GM23338 (cell line): Measurements from ENCODE around the gene FAM13C. TPM values are rescaled to one million over a fixed set of nuclear protein-coding genes. Genes with fewer than 3 reads are reported as not detected.

ENCODE experiments used
- ATAC-seq: fragments of 200-7000 bp; cut with Tn5 transposase; 3 replicates; pipeline ENCODE4 v1.9.1; 2020
- DNase-seq: peaks from one replicate; pipeline ENCODE4 v3.0.0-alpha.2; 2015; ENCODE audit warnings: low spot score
- H2AFZ ChIP-seq: fragments of 200-600 bp; sonication (generic); 2 replicates; pipeline ENCODE4 v1.8.0; 2016; ENCODE audit warnings: antibody characterized with exemption, mild to moderate bottlenecking, moderate library complexity
- H3F3A ChIP-seq: fragments of 200-600 bp; sonication (generic); replicated peaks from 2 replicates; pipeline ENCODE4 v1.8.0; 2017; ENCODE audit warnings: antibody characterized with exemption, mixed run types, low read depth
- H3K27ac ChIP-seq: fragments of 200-600 bp; sonication (generic); 2 replicates; pipeline ENCODE4 v1.6.1; 2016; ENCODE audit warnings: low read depth
- H3K27me3 ChIP-seq: fragments of 200-600 bp; sonication (generic); 2 replicates; pipeline ENCODE4 v1.8.0; 2016; ENCODE audit warnings: mild to moderate bottlenecking, mixed run types, moderate library complexity; ENCODE audit not compliant: insufficient read depth
- H3K36me3 ChIP-seq: fragments of 200-600 bp; sonication (generic); 2 replicates; pipeline ENCODE4 v1.8.0; 2016; ENCODE audit warnings: mild to moderate bottlenecking; ENCODE audit not compliant: insufficient read depth
- H3K4me1 ChIP-seq: fragments of 200-600 bp; sonication (generic); 2 replicates; pipeline ENCODE4 v1.8.0; 2016; ENCODE audit warnings: mild to moderate bottlenecking, moderate library complexity; ENCODE audit not compliant: insufficient read depth
- H3K4me2 ChIP-seq: fragments of 200-600 bp; sonication (generic); 2 replicates; pipeline ENCODE4 v1.7.1; 2017; ENCODE audit warnings: mixed run types
- H3K4me3 ChIP-seq: fragments of 200-600 bp; sonication (generic); 2 replicates; pipeline ENCODE4 v1.6.1; 2016; ENCODE audit warnings: mixed run types
- H3K79me2 ChIP-seq: fragments of 200-600 bp; sonication (generic); replicated peaks from 2 replicates; pipeline ENCODE4 v1.8.0; 2017; ENCODE audit warnings: mild to moderate bottlenecking; ENCODE audit not compliant: insufficient read depth
- H3K9me2 ChIP-seq: fragments of 200-600 bp; sonication (generic); 2 replicates; pipeline ENCODE4 v1.8.0; 2017; ENCODE audit not compliant: insufficient read depth
- H4K20me1 ChIP-seq: fragments of 200-600 bp; sonication (generic); replicated peaks from 2 replicates; pipeline ENCODE4 v1.8.0; 2017; ENCODE audit warnings: mild to moderate bottlenecking; ENCODE audit not compliant: insufficient read depth
- H3K27ac Mint-ChIP-seq: 2 replicates; pipeline ENCODE4 v1.8.0; 2020; ENCODE audit warnings: inconsistent platforms, mild to moderate bottlenecking, moderate library complexity, mixed read lengths
- H3K27me3 Mint-ChIP-seq: 3 replicates; pipeline ENCODE4 v1.8.0; 2022; ENCODE audit warnings: low read depth, mild to moderate bottlenecking, moderate library complexity, mixed read lengths, inconsistent platforms; ENCODE audit not compliant: insufficient read depth, poor library complexity
- H3K36me3 Mint-ChIP-seq: 3 replicates; pipeline ENCODE4 v1.8.0; 2021; ENCODE audit warnings: low read depth, mild to moderate bottlenecking, inconsistent platforms, moderate library complexity, mixed read lengths
- H3K4me1 Mint-ChIP-seq: 3 replicates; pipeline ENCODE4 v1.8.0; 2020; ENCODE audit warnings: mild to moderate bottlenecking, inconsistent platforms, mixed read lengths
- H3K4me3 Mint-ChIP-seq: 3 replicates; pipeline ENCODE4 v1.8.0; 2021; ENCODE audit warnings: moderate library complexity, mild to moderate bottlenecking, inconsistent platforms, mixed read lengths
- H3K9me3 Mint-ChIP-seq: 3 replicates; pipeline ENCODE4 v1.8.0; 2020; ENCODE audit warnings: moderate library complexity, mild to moderate bottlenecking, inconsistent platforms, mixed read lengths
- CREB1 ChIP-seq: fragments of 250-450 bp; sonication (Bioruptor Pico); IDR thresholded peaks from 2 replicates; pipeline ENCODE4 v1.5.0; 2020; ENCODE audit warnings: low read depth, mild to moderate bottlenecking, moderate library complexity
- EZH2 ChIP-seq: fragments of 200-600 bp; sonication (generic); IDR thresholded peaks from one replicate; pipeline ENCODE4 v1.8.0; 2017; ENCODE audit warnings: antibody characterized with exemption, mild to moderate bottlenecking, low read depth; ENCODE audit not compliant: unreplicated experiment
- EZH2phosphoT487 ChIP-seq: fragments of 200-600 bp; sonication (generic); IDR thresholded peaks from one replicate; pipeline ENCODE4 v1.8.1; 2018; ENCODE audit warnings: antibody characterized with exemption; ENCODE audit not compliant: unreplicated experiment
- JUNB ChIP-seq: IDR thresholded peaks from one replicate; pipeline ENCODE4 v1.6.1; 2016; ENCODE audit warnings: antibody characterized with exemption; ENCODE audit not compliant: unreplicated experiment
- NANOG ChIP-seq: IDR thresholded peaks from 2 replicates; pipeline ENCODE4 v1.6.1; 2016; ENCODE audit warnings: antibody characterized with exemption, borderline replicate concordance
- POLR2AphosphoS5 ChIP-seq: IDR thresholded peaks from 2 replicates; pipeline ENCODE4 v1.6.1; 2016; ENCODE audit warnings: antibody characterized with exemption, low read depth
- STAT1 ChIP-seq: IDR thresholded peaks from one replicate; pipeline ENCODE4 v1.6.1; 2016; ENCODE audit warnings: antibody characterized with exemption; ENCODE audit not compliant: unreplicated experiment
- ZNF114 ChIP-seq: fragments of 250-450 bp; sonication (Bioruptor Pico); IDR thresholded peaks from 2 replicates; pipeline ENCODE4 v1.5.0; 2020; ENCODE audit warnings: mild to moderate bottlenecking, moderate library complexity
- ZNF331 ChIP-seq: fragments of 250-450 bp; sonication (Bioruptor Pico); IDR thresholded peaks from 2 replicates; pipeline ENCODE4 v1.5.0; 2020; ENCODE audit warnings: low read depth, mild to moderate bottlenecking, moderate library complexity
- ZNF462 ChIP-seq: fragments of 250-450 bp; sonication (Bioruptor Pico); IDR thresholded peaks from 2 replicates; pipeline ENCODE4 v1.5.0; 2020; ENCODE audit warnings: mild to moderate bottlenecking, moderate library complexity
- polyA plus RNA-seq: library from polyadenylated mRNA; unstranded; fragments of >200 nt; fragmentation: Nextera tagmentation; extraction: Ambion mirVana; gene quantifications from 2 replicates; pipeline ENCODE4 v1.2.1, GENCODE V29; 2016
- total RNA-seq: library from RNA; depleted of rRNA; stranded (reverse); fragments of >200 nt; shearing (Covaris generic); gene quantifications from 2 replicates; pipeline ENCODE4 v1.2.3, GENCODE V29; 2014
- TF ChIP-seq, protein P1 (sequence below): IDR thresholded peaks from one replicate; pipeline ENCODE4 v1.6.1; 2018; ENCODE audit warnings: antibody characterized with exemption; ENCODE audit not compliant: unreplicated experiment
- TF ChIP-seq, protein P2 (sequence below): IDR thresholded peaks from 2 replicates; pipeline ENCODE4 v1.6.1; 2016; ENCODE audit warnings: antibody characterized with exemption
- TF ChIP-seq, protein P3 (sequence below), 2 experiments: fragments of 200-600 bp in 1 of 2; sonication (generic) in 1 of 2; conservative IDR thresholded peaks; 2 replicates each; pipeline versions ENCODE4 v1.5.1 to v1.6.1; 2016 to 2017; ENCODE audit warnings: antibody characterized with exemption in 2 of 2, low read depth in 2 of 2, mild to moderate bottlenecking in 2 of 2, moderate library complexity in 1 of 2

Gene FAM13C
- total and polyA plus RNA-seq, 2 experiments from 2014 or later, result 0.94 to 2.1 TPM

DNA sequence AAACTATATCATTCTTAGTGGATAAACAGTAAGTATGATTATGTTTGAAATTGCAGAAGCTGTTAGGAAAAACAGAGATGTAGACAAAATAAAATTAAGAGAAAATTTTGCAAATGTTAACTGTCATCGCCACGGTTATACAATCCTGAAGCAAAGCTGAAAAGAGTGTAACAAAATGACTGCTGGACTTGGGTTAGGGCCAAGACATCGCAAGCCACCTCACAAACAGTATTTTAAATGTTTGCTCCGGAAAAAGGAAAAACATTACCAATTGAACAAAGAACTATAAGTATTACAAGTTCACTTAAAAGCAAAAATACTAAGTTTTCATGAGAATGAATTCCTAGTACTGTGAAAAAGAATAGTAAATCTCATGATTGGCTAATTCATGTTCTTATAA lies 60.0 kb downstream of the FAM13C start:
- Histone ChIP-seq H3K4me2 (no peak overlapping the region), H4K20me1 (no peaks in the 10 kb centered on the region), H3K36me3 (no peaks in the 10 kb centered on the region), H3K79me2 (no peaks in the 10 kb centered on the region), H2AFZ (no peak overlapping the region), H3K4me1 (0 out of 2 replicates have a peak, but pooled peaks cover 7% of the 10 kb centered on the region), H3K27ac (no peak overlapping the region), H3K9me2 (peaks cover 4% of the 10 kb centered on the region; the same call in 1 of the 2 replicates), H3F3A (no peaks in the 10 kb centered on the region), H3K27me3 (no peaks in the 10 kb centered on the region), H3K4me3 (no peak overlapping the region)
- no peak for DNase-seq
- H3K4me1 Mint-ChIP-seq, result peaks cover 8% of the 10 kb centered on the region; the same call in 2 of the 3 replicates
- TF ChIP-seq NANOG (no peak), ZNF114 (no peak), CREB1 (no peak), EZH2 (no peak), STAT1 (no peak), ZNF331 (CRISPR knock-in tag) (no peak), POLR2AphosphoS5 (no peak), EZH2phosphoT487 (no peak), JUNB (no peak), ZNF462 (no peak)
- TF ChIP-seq, protein P1, sequence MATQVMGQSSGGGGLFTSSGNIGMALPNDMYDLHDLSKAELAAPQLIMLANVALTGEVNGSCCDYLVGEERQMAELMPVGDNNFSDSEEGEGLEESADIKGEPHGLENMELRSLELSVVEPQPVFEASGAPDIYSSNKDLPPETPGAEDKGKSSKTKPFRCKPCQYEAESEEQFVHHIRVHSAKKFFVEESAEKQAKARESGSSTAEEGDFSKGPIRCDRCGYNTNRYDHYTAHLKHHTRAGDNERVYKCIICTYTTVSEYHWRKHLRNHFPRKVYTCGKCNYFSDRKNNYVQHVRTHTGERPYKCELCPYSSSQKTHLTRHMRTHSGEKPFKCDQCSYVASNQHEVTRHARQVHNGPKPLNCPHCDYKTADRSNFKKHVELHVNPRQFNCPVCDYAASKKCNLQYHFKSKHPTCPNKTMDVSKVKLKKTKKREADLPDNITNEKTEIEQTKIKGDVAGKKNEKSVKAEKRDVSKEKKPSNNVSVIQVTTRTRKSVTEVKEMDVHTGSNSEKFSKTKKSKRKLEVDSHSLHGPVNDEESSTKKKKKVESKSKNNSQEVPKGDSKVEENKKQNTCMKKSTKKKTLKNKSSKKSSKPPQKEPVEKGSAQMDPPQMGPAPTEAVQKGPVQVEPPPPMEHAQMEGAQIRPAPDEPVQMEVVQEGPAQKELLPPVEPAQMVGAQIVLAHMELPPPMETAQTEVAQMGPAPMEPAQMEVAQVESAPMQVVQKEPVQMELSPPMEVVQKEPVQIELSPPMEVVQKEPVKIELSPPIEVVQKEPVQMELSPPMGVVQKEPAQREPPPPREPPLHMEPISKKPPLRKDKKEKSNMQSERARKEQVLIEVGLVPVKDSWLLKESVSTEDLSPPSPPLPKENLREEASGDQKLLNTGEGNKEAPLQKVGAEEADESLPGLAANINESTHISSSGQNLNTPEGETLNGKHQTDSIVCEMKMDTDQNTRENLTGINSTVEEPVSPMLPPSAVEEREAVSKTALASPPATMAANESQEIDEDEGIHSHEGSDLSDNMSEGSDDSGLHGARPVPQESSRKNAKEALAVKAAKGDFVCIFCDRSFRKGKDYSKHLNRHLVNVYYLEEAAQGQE, result no peak
- TF ChIP-seq, protein P2, sequence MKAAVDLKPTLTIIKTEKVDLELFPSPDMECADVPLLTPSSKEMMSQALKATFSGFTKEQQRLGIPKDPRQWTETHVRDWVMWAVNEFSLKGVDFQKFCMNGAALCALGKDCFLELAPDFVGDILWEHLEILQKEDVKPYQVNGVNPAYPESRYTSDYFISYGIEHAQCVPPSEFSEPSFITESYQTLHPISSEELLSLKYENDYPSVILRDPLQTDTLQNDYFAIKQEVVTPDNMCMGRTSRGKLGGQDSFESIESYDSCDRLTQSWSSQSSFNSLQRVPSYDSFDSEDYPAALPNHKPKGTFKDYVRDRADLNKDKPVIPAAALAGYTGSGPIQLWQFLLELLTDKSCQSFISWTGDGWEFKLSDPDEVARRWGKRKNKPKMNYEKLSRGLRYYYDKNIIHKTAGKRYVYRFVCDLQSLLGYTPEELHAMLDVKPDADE, result no peak
- TF ChIP-seq, protein P3, sequence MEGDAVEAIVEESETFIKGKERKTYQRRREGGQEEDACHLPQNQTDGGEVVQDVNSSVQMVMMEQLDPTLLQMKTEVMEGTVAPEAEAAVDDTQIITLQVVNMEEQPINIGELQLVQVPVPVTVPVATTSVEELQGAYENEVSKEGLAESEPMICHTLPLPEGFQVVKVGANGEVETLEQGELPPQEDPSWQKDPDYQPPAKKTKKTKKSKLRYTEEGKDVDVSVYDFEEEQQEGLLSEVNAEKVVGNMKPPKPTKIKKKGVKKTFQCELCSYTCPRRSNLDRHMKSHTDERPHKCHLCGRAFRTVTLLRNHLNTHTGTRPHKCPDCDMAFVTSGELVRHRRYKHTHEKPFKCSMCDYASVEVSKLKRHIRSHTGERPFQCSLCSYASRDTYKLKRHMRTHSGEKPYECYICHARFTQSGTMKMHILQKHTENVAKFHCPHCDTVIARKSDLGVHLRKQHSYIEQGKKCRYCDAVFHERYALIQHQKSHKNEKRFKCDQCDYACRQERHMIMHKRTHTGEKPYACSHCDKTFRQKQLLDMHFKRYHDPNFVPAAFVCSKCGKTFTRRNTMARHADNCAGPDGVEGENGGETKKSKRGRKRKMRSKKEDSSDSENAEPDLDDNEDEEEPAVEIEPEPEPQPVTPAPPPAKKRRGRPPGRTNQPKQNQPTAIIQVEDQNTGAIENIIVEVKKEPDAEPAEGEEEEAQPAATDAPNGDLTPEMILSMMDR (conservative IDR thresholded peaks at IDR 0.05; ENCODE audit: low read depth in 2 of 2), result no peak
- no peak overlapping the region for H3K27ac Mint-ChIP-seq
- no peak overlapping the region for H3K4me3 Mint-ChIP-seq
- no peak for ATAC-seq
- no peaks in the 10 kb centered on the region for H3K36me3 Mint-ChIP-seq
- no peaks in the 10 kb centered on the region for H3K27me3 Mint-ChIP-seq
- H3K9me3 Mint-ChIP-seq, result no peaks in the 10 kb centered on the region
